ENCODE results near the gene KRT83.
"Not testable (repeated sequence)": the region's sequence is repeated elsewhere in the genome, so short reads cannot be mapped to it uniquely, and the experiment has no call there.

KRT83 gene

GRCh38 chr12:52331039-52331438 lies 9.8 kb upstream of the KRT83 start:
- DNase-seq, result no peak

- DNase-seq, result no peak
These were observed 6.8 kb upstream of the KRT83 start for GRCh38 chr12:52327830-52328500.

GRCh38 chr12:52327052-52327829 lies 6.0 kb upstream of the KRT83 start:
- DNase-seq, result peak in 1 of 2 experiments; percentile 52

GRCh38 chr12:52324153-52324444 lies 2.9 kb upstream of the KRT83 start:
- DNase-seq, result no peak

- DNase-seq, result no peak
These were observed 2.4 kb upstream of the KRT83 start for GRCh38 chr12:52323416-52324152.

- DNase-seq, result no peak
These were observed 1.8 kb upstream of the KRT83 start for GRCh38 chr12:52323001-52323400.

- DNase-seq, result no peak
These were observed 871 bp upstream of the KRT83 start for GRCh38 chr12:52322069-52322468.

- no peak for DNase-seq
These were observed 220 bp upstream of the KRT83 start for GRCh38 chr12:52321418-52321817.

- DNase-seq, result no peak
These were observed 2.1 kb downstream of the KRT83 start for GRCh38 chr12:52319097-52319496.

- no peak for DNase-seq
These were observed 2.8 kb downstream of the KRT83 start for GRCh38 chr12:52318241-52318990.

GRCh38 chr12:52317468-52318052 lies 3.6 kb downstream of the KRT83 start:
- no peak for DNase-seq

- DNase-seq, result no peak
These were observed 4.5 kb downstream of the KRT83 start for GRCh38 chr12:52316701-52317100.

GRCh38 chr12:52316290-52316689 lies 4.9 kb downstream of the KRT83 start:
- no peak for DNase-seq

- DNase-seq, result not testable (repeated sequence)
These were observed 5.5 kb downstream of the KRT83 start for GRCh38 chr12:52315721-52316120.

GRCh38 chr12:52314511-52314910 lies 6.7 kb downstream of the KRT83 start:
- no peak for DNase-seq

GRCh38 chr12:52313926-52314325 lies 7.3 kb downstream of the KRT83 start:
- no peak for DNase-seq

GRCh38 chr12:52313461-52313860 lies 7.7 kb downstream of the KRT83 start:
- DNase-seq, result no peak

GRCh38 chr12:52312086-52312485 lies 9.1 kb downstream of the KRT83 start:
- no peak for DNase-seq

GRCh38 chr12:52311285-52311648 lies 9.9 kb downstream of the KRT83 start:
- no peak for DNase-seq

GRCh38 chr12:52310622-52311284 lies 10.4 kb downstream of the KRT83 start:
- no peak for DNase-seq

GRCh38 chr12:52308806-52309425 lies 12.3 kb downstream of the KRT83 start:
- DNase-seq, result no peak

Data from cerebellar nuclear complex (tissue), 1 donor.